ENCODE results near the gene RNU5D-1.

- TF ChIP-seq CTCF (IDR thresholded peaks at IDR 0.05; ENCODE audit: low read length) (no peak), EZH2 (optimal IDR thresholded peaks at IDR 0.05; ENCODE audit: low read depth, low read length) (no peak), EZH2phosphoT487 (IDR thresholded peaks at IDR 0.05; ENCODE audit: low read length) (no peak)
Measured at GRCh38 chr1:44721485-44722361, 9.2 kb downstream of the RNU5D-1 start.

All from MM.1S (cell line).